ENCODE results near the gene MPRIP.

MPRIP gene

DNA sequence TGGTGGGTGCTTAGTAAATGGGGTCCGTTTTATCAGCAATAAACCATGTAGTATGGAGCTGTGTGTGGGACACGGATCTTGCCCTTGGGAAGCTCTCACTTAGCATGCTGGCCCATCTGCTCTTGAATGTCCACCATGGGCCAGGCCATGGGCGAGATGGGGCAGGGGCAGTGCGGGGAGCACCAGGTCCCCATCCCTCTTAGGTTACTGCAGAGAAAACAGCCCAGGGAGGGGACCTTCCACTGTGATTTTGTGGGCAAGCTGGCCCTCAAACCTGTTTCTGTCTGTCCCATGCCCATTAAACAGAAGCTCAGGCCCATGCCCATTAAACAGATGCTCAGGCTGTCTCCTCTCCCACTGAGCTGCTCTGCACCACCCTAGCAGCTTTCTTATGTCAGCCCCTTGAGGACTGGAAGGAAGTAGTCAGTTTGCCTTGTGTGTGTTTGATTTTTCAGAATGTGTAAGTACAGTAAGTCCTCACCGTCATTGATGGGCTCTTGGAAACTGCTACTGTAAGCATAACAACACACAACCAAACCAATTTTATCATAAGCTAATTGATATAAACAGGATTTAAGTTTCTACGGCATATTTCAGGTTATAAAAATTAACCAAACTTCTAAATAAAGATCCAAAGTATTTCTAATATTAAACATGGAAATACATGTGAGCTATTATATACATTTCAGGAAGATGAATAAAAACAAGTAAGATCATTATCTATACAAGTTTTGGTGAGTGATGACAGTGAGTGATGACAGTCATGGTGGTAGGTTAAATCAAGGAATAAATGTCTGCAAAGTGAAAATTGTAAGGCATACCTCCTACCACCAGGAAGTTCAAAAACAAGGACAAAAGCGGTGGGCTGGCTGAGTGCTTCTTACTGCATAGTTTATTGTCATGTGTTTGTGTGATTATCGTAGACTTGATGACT, 11.5 kb downstream of the MPRIP start:
- DNase-seq: no peak

DNA sequence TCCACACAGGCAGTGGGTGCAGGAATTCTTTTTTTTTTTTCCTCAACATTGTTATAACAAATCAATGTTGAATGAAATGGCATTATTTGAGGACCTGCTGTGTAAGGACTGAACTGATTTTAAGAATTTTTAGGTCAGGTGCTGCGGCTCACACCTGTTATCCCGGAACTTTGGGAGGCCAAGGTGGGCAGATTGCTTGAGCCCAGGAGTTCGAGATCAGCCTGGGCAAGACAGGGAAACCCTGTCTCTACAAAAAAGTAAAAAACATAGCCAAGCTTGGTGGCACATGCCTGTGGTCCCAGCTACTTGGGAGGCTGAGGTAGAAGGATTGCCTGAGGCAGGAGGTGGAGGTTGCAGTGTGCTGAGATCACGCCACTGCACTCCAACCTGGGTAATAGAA, 12.4 kb downstream of the MPRIP start:
- no peak for DNase-seq

DNA sequence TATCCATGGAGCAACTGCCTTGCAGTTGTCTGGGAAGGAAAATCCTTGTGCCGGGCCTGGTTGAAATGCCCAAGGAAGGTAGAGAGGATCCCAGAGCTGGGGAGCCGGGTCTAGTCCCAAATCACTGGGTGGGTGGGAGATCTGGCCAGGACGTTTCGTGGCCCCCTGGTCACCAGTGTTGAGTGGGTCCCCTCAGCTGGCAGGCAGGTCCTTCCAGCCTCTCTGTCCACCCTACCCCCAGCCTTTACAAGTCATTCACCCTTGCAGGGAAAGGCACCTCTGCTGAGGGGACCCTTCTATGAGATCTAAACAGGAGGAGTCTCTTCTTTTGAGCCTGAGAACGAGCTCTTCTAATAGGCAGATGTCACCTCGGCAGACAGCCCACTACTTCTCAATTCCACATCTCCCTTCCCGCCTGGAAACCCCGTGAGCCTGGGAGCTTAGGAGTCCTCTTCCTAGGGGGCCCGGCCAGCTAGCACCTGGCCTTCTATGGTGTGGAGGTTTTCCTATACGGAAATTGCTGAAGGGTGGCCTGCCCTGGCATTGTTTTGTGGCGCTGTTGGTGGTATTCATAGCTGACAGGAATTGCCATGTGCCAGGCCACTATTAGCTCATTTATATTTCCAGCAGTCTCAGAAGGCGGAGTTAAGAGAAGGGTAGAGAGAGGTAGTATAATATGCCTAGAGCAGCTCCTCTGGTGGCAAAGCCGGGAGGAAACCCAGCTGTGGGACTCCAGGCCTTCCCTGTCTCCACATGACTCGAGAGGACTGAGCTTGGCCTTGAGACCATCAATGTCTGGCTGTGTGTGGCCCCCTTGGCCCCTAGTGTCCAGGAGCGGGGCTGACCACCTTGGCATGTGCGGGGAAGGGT, 13.3 kb downstream of the MPRIP start:
- no peak for DNase-seq

DNA sequence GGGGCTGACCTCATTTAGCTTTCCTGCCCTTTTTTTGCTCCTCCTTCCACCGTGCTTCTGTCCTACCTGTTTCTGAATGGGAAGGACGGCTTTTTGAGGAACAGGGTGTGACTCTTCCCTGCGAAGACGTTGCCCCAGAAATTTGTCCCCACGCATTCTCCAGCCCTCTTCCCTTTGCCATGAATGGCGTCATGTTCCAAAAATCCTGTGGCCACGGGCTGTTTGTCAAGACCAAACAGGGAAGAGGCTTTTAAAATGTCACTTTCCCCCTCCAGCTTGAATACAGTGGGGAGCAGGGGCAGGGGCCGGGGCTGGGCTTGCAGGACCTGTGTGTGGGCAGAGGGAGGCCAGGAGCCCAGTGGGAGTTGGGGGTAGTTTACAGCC, 13.9 kb downstream of the MPRIP start:
- DNase-seq: no peak

DNA sequence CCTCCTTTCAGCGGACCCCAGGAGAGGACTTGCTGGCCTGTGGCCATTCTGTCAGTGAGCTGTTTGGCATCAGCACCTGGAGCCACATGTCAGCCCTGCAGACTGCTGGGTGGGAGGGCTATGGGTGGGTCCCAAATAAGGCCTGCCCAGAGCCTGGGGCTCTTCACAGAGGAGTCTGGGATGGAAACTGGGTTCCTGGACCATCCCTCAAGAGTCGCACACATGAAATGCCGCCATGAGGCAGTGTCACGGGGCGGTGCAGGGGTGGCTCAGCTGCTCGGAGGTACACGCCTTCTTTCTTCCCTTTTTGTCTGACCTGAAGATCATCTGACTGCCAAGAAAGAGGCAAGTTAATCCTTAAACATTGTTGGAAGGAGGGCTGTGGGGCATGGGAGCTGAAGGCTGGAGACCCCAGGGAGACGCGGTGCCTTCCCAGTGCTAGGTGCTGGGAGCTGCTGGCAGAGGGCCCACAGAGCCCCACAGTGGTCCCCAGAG, 14.8 kb downstream of the MPRIP start:
- DNase-seq: no peak

DNA sequence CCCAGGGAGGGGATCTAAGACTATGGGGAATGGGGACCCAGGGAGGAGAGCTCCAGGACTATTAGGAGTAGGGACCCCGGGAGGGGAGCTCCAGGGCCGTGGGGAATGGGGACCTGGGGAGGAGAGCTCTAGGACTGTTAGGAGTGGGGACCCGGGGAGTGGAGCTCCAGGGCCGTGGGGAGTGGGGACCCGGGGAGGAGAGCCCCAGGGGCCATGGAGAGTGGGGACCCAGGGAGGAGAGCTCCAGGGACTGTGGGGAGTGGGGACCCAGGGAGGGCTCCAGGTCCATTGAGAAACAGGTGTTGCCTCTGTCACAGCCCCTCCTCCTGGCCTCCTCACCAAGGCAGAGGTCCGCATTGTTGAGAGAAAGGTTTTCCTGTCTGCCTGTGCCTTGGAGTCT, 16.0 kb downstream of the MPRIP start:
- DNase-seq: no peak

DNA sequence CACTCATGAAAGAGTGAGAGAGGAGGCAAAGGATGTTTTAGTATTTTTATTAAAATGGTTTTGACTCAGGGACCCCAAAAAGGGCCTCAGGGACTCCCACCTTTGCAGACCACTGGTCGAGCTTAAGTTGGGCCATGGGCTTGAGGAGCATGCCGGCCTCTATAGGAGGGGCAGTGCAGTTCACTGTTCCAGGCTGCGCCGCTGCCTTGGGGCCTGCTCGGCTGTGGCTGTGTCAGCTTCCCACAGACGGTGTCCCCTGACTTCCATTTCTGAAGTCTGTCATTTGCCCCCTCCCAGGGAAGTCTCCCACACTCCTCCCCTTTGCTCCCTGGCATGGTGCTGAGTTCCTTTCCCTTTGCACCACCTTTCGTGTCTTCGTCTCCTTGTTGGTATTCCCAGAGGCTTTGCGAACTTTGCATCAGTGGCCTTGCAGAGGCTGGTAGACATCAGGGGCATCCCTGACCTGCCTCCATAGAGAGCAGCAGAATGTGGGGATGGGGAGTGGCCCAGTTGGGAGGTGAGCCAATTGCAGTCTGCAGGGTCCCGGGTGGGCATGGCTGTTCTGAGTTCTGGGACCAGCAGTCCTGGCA, 17.1 kb downstream of the MPRIP start:
- no peak for DNase-seq

DNA sequence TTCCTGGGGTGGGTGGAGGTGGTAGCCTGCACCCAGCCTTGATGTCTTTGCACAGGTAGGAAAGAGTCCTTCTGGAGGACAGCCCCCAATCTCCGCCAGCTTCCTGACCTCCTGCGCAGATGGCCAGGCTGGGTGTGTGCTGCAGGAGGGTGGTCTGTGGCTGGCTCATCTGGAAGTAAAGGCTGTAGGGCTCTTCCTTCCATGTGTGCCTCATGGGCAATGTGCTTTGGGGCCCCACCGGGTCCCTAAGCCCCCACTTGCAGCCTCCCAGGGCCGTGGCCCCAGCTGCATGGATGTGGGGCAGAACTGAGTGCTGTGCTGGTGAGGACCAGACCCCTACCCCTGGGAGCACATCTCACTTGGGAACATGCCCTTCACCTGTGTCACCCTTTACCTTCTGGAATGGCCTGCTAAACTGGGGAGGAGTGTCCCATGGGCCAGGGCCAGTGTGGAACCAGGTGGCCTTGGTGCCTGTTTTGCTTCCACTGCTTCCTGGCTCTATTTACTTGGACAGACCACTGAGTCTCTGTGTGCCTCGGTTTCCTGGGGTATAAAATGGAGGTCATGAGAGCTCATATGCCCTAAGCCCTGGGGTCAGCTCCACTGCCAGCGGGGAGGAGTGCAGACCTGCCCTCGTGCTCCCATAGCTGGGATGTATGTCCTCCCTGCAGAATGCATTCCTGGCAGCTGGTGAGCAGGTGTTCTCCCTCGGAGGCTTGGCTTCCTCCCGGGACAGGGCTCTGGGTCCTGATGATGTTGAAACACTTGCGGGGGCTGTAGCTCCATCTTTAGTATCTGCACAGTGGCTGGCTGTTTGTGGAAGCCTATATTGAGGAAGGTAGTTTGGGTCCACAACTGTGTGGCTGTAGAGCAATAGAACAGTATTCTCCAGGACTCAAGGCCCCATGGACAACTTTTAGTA, 18.0 kb downstream of the MPRIP start:
- no peak for DNase-seq

DNA sequence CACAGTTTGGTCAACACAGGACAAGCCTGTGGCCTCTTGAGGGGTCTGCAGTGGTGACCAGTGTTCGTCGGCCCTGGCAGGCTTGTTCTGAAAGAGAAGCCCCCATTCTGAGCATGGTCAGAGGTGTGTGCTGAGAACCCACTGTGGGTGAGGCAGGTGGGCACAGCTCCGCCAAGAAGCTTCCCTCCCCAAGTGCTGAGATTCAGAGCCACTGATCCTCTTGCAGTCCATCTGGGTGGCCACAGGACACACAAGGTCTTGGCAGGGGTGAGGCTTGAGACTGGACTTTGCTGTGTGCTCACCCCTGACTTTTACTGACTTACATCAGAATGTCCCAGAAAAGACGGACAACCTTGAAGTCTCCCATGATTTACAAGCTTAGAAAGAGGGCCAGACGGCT, 18.7 kb downstream of the MPRIP start:
- no peak for DNase-seq

DNA sequence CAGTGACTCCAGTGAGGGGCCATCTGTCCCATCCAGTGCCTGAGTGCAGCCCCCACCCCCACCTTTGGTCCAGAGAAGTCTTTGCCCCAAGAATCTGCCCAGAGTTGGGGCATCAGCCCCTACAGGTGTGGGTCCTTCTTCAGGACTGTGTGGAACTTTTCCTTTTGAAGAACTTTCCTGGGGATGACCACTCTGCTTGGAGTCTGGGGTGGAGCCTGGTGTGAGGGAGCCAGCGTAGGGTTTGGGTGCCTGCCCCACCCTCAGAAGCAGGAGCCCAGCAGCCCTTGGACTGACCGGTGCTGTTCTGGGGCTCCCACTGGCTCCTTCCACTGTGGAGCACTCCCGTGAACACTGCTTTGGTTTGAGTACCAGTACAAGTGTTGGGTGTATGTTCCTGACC, 19.3 kb downstream of the MPRIP start:
- no peak for DNase-seq

DNA sequence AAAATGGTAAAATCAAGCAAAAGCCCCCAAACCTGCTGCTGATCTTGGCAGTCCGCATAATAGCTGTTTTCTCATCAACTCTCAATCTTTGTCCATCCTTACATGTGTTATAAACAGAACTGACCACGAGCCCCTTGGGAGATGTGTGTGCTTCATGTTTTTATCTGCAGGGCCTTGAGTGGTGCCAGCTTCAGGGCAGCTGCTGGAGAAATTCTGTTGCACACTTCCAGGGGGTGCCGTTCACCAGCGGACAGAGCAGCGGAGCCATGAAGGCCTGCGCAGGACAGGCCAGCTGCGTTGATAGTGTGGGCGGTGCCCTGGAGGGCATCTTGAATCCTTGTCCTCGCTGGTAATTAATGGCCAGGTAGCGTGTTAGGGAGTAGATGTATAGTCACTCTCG, 20.1 kb downstream of the MPRIP start:
- DNase-seq: no peak

DNA sequence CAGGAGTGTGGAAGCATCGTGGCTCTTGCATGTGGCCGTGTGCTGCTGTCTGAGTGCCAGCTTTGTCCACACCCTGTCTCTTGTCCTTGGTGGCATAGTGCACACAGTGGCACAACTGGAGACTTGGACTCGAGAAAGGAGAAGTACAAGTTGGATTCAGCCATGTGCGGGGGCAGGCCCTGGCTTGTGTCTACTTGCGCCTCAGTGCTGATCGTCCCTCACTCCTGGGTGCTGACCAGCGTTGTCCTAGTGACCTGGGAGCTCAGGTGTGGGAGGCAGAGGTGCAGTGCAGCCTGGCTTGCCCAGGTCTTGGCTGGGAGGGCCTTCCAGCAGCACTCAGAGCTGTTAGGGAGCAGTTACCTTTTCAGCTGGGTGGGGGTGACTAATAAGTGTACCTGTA, 20.6 kb downstream of the MPRIP start:
- DNase-seq: no peak

DNA sequence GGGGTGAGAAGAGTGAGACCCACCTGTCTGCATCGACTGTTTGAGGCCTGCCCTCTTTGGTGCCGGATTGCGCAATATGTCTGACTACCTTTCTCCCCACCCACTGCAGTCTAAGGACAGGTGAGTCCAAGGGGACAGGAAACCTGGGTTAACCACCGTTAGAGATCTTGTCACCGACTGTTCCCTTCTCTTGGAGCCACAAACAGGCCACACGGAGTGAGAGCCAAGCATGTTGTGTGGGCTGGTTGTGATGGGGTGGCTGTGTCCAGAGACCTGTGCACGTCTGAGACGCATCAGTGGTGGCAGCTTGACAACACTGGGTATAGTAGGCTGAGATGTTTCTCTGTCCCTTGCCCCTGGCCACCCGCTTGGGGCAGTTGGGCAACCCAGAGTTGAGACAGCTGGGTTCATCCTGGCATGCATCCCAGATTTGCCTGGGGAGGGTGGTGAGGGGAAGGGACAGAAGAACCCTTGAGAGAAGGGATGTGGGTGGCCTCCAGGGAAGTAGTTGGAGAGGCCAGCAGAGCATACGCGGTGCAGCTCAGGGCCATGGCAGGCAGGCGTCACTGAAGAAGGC, 21.4 kb downstream of the MPRIP start:
- DNase-seq: no peak

DNA sequence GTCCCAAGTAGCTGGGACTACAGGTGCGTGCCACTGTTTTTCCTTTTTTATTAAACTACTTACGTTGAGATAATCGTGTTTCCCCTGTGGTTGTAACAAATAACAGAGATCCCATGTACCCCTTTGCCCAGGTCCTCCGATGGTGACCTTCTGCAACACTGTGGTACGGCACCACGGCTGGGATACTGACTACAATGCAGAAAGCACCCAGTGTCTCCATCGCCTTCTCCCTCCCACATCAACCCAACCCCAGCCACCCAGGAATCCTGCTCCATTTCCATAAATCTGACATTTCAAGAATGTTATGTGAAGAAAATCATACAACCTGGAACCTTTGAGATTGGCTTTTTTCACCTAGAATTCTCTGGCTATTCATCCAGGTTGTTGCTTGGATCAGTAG, 22.1 kb downstream of the MPRIP start:
- DNase-seq: no peak

DNA sequence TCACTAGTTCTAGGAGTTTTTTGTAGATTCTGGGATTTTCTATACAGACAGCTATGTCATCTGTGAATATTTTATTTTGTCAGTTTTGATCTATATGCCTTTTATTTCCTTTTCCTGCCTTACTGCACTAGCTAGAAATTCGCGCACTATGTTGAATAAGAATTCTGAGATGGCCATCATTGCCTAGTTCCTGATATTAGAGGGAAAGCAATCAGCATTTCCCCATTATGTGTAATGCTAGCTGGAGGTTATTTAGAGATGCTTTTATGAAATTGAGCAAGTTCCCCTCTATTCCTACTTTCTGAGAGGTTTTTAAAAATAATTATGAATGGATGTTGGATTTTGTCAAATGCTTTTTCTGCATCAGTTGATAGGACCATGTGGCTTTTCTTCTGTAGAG, 23.8 kb downstream of the MPRIP start:
- DNase-seq: no peak

DNA sequence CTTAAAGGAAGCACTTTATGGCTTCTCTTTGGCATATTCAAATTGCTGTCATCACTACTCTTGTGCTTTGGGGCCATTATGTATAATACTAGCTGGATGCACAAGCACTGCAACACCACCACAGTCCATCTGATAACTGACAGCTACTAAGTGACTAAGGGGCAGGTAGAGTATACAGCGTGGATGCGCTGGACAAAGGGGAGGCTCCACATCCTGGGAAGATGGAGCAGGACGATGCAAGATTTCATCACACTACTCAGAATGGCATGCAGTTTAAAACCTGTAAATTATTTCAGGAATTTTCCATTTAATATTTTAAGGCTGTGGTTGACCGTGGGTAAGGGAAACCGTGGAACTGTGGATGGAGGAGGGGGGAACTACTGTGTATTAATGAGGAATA, 25.0 kb downstream of the MPRIP start:
- no peak for DNase-seq

DNA sequence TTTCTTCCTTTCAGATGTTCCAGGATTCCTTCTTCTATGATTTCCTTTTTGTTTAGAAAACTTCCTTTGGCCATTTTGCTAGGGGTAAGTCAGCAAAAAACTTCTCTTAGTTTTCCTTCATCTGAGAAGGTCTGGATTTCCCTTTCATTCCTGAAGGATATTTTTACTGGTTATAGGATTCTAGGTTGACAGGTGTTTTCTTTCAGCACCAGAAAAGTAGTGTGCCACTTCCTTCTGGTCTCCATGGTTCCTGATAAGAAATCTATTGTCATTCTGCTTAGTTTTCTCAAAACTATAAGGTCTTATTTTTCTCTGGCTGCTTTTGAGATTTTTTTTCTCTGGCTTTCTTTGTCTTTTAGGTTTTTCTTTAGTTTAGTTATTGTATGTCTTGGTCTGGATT, 27.6 kb downstream of the MPRIP start:
- no peak for DNase-seq

DNA sequence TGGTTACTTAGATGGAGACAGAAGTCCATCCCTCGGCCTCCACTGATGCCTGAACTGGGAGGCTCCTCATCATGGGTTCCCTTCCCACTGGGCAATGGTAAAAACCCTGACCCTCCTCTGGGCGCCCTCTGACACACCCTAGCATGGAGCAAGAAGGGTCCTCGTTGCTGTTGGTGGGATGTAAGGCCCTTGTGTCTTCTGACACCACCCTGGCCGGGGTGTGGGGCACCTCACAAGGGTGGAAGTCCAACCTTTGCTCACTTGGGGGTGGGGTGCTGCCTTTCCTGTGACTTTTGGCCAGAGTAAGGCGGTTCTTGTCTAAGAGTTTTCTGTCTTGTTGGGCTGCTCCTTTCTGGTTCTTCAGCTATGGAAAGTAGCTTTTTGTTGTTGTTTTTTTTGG, 28.7 kb downstream of the MPRIP start:
- DNase-seq: no peak

DNA sequence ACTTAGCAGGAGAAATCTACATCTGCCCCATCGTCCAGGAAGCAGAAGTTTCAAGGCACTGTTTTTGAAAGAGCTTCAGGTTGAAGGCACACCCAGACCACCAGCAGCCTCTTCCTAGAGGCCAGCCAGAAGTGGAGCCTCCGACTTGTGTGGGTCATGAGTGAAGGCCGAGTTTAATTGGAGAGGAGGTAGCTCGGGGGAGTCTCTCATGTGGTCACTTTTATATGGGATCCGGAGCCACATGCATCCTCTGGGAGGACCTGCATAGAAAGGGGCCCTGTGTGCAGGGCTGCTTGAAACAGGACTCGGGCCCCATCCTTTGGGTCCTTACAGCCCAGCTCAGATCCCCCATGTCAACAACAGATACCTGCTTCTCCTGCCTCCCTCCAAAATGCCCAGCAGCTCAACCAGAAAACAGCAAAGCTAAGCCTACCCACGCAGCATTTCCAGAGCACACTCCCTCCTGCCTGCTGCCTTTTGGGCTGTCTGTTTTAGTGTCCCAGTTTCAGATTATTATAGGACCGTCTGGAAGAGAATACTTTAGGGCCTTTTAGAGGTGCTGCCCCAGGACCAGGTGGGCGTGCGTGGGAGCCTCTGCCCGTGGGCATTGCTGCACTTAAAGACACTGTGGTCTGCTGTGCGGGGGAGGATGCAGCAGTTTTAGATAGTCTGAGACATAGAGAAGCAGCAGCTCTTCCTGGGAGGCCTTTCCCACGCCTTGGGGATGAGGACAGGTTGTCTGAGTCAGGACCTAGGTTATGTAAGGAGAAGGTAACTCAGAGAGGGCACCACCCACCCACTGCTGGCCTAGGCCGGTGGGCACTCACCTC, 29.5 kb downstream of the MPRIP start:
- DNase-seq: no peak

DNA sequence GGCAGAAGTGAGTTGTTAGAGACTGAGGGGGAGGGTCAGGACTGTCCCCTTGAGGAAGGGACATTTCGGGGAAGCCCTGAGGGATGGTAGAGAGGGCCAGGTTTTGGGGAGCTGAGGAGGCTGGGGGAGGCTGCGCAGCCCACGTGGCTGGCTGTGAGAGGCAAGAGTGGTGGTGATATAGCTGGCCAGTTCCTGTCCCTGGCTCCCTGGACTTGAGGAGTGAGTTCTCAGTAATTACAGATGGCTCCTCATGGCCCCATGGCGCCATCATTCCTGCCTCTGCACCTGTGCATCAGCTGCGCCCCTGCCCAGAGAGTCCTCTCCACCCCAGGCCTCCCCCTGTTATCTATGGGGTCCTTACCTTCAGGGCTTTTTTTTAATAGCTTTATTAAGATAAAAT, 30.3 kb downstream of the MPRIP start:
- DNase-seq: no peak

DNA sequence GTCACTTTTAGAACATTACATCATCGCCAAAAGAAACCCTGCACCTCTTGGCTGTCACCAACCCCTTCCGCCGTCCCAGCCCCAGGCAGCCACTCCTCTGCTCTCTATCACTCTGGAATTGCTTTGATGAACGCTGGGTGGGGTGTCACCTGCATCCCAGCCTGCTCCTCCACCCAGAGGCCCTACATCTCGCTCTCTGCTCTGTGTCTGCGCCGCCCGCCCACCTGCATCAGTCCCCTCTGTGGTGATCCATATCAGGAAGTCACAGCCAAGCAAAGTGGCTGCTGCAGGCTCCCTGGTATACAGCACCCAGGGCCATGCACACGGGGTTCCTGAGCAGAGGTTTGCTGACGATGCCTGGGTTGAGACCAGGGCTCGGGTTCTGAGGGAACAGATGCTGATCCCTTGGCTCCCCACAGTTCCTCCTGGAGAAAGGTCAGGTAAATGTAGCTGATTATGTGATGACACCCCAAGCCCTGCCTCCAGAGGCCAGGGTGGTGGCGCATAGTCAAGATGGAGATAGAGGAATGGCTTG, 30.8 kb downstream of the MPRIP start:
- no peak for DNase-seq
